Bronchus fibroblast of lung (primary cell): ENCODE results near the gene SLC5A9. TPM values are rescaled to one million over a fixed set of nuclear protein-coding genes. Genes with fewer than 3 reads are reported as not detected.

Experiments
- total RNA-seq: library from RNA; depleted of rRNA; stranded (reverse); fragments of >200 nt; gene quantifications from 2 replicates; pipeline ENCODE4 v1.2.3, GENCODE V29; 2015

SLC5A9 gene
- total RNA-seq, result not detected in 2 replicates

DNA sequence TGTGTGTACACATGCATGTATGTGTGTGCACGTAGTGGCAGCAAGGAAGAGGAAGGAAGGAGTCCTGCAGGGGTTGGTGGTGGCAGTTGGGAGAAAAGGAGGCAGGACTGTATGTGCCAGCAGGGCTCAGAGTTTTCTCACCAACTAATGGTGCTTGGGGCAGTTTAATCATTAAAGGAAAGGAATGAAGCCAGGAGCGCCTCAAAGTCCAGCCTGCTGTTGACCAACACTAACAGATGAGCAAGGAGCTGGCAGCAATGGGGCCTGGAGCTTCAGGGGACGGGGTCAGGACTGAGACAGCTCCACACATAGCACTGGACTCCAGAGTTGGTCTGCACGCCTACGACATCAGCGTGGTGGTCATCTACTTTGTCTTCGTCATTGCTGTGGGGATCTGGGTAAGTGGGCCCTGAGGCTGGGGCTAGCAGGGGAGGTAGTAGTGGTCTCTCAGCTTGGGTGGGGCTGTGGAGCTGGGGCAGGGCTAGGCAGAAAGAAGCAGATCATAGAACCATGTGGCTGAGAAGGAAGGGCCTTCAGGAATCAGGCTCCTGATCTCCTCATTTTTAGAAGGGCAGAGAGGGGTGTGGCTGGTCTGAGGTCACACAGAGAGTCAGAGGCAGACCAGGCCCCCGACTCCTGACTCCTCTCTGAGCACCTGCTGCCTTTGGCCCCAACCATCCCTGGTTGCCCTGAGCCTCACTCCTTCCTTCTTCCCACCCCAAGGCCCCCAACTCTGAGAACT is at the start of gene SLC5A9:
Gene SLC5A9 (plus strand): TSS at position 216 of the 742 bp plus-strand sequence. CDS start 21 bp downstream, at position 237.

Other genes with a start within 250 kb of the SLC5A9 start
- gene TRABD2B, start 225.3 kb upstream of the SLC5A9 start, total RNA-seq, result not detected in 2 replicates
- 2.4 and 3.0 TPM in 2 replicates for gene SPATA6, start 249.5 kb downstream of the SLC5A9 start, total RNA-seq